GM12891 (cell line): ENCODE measurements around the gene WIPF1.

Source experiments
- POLR2A ChIP-seq: IDR thresholded peaks from 2 replicates; pipeline ENCODE4 v1.6.1; 2011; ENCODE audit warnings: low read depth, low read length, control low read depth
- POU2F2 ChIP-seq: IDR thresholded peaks from 2 replicates; pipeline ENCODE4 v1.6.1; 2011; ENCODE audit warnings: low read depth, mild to moderate bottlenecking, control low read depth, low read length, moderate library complexity
- SPI1 ChIP-seq: IDR thresholded peaks from 2 replicates; pipeline ENCODE4 v1.6.1; 2011; ENCODE audit warnings: low read depth, low read length, control low read depth
- TAF1 ChIP-seq: IDR thresholded peaks from 2 replicates; pipeline ENCODE4 v1.6.1; 2011; ENCODE audit warnings: low read depth, low read length, control low read depth

DNA sequence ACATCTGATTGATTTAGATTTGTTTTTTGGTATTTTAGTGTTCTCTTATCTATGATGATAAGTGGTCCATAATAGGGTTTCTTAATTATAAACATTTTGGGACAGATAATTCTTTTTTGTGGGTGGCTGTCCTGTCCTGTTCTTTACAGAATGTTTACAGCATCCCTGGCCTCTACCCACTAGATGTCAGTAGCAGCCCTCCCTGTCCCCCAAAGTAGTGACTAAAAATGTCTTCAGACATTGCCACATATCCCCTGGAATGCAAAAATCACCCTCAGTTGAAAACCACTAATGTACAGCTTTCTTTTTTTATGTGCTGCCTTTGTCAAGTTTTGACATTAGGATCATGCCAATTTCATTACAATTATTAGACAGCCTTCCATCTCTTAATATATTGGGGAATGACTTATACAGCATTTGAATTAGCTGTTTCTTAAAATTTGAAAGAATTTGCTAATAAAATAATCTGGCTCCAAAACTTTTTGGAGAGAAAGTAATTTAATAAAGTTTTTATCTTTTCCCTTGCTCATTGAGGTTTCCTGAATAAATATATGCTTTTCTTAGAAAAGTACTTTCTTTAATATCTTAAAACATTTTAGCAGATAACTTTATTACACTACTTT, 19.5 kb downstream of the WIPF1 start:
- TF ChIP-seq POU2F2 (no peak), POLR2A (no peak), TAF1 (no peak), SPI1 (no peak)
